Prostate gland (tissue), 2 donors: ENCODE measurements around the gene ADAM8. TPM values are rescaled to one million over a fixed set of nuclear protein-coding genes. Genes with fewer than 3 reads are reported as not detected.

Source experiments
- DNase-seq: peaks from one replicate; pipeline ENCODE4 v3.0.0-alpha.2; 2019; ENCODE audit warnings: low spot score
- H3K27ac ChIP-seq, 2 donors: fragments of 200-600 bp; sonication (generic); 2 replicates each; pipeline ENCODE4 v1.5.1; 2017 to 2019
- H3K27me3 ChIP-seq: fragments of 200-600 bp; sonication (generic); replicated peaks from 2 replicates; pipeline ENCODE4 v1.5.1; 2019; ENCODE audit not compliant: insufficient read depth
- H3K36me3 ChIP-seq, 2 donors: fragments of 200-600 bp; sonication (generic); 1 replicate in 1 of 2; 2 replicates in 1 of 2; pipeline versions ENCODE4 v1.5.1 to v1.8.1; 2017 to 2019
- H3K4me1 ChIP-seq: fragments of 200-600 bp; sonication (generic); replicated peaks from 2 replicates; pipeline ENCODE4 v1.5.1; 2019
- H3K4me3 ChIP-seq, 2 donors: fragments of 200-600 bp; sonication (generic); 2 replicates each; pipeline ENCODE4 v1.5.1; 2017 to 2019
- H3K9me3 ChIP-seq: fragments of 200-600 bp; sonication (generic); 2 replicates; pipeline ENCODE4 v1.5.1; 2017
- CTCF ChIP-seq, 4 experiments: fragments of 200-600 bp in 2 of 4; fragments of 450-650 bp in 2 of 4; sonication (generic) in 2 of 4; IDR thresholded peaks; 1 replicate in 3 of 4; 2 replicates in 1 of 4; pipeline ENCODE4 v1.5.1; 2016 to 2019; ENCODE audit warnings: antibody characterized with exemption in 4 of 4, mild to moderate bottlenecking in 2 of 4, moderate library complexity in 2 of 4
- POLR2A ChIP-seq: fragments of 450-650 bp; IDR thresholded peaks from one replicate; pipeline ENCODE4 v1.6.1; 2016; ENCODE audit warnings: antibody characterized with exemption, mild to moderate bottlenecking
- POLR2AphosphoS5 ChIP-seq: sonication (generic); formaldehyde crosslinking; IDR thresholded peaks from one replicate; pipeline ENCODE4 v1.6.1; 2017; ENCODE audit warnings: antibody characterized with exemption
- WGBS: methylation state at CpG from one replicate; pipeline ENCODE4 v1.1.5; 2018; 5-methylcytosine and 5-hydroxymethylcytosine counted together
- intact Hi-C: fragments of 100-400 bp; cut with DNase I; formaldehyde crosslinking; loops from one replicate; pipeline ENCODE4 v1.14.2; 2022
- total RNA-seq, 2 donors: library from RNA; depleted of rRNA; stranded (reverse); fragments of >200 nt; gene quantifications; one replicate each; pipeline ENCODE4 v1.1.0, GENCODE V29; 2016

ADAM8 gene
- total RNA-seq, 2 donors from 2014 or later = 7.2 to 7.4 TPM

- 86% methylated on average over 32 of the region's 35 CpGs for WGBS
- no peaks in the 10 kb centered on the region for H3K9me3 ChIP-seq
- H3K27me3 ChIP-seq = no peaks in the 10 kb centered on the region
- no peak for TF ChIP-seq CTCF (IDR thresholded peaks at IDR 0.05)
- no peak for DNase-seq
- H3K4me1 ChIP-seq = no peaks in the 10 kb centered on the region
- H3K27ac ChIP-seq = no peak overlapping the region
- no peak overlapping the region for H3K4me3 ChIP-seq
- intact Hi-C loops = no loop called here
- no peaks in the 10 kb centered on the region for H3K36me3 ChIP-seq
These were observed 5.0 kb downstream of the ADAM8 start for GRCh38 chr10:133271521-133272300.

GRCh38 chr10:133270773-133271297 lies 5.8 kb downstream of the ADAM8 start:
- DNase-seq = no peak
- intact Hi-C loops = no loop called here
- TF ChIP-seq POLR2AphosphoS5 (no peak), POLR2A (no peak), CTCF (IDR thresholded peaks at IDR 0.05) (no peak)
- no peaks in the 10 kb centered on the region for H3K4me1 ChIP-seq
- 91% methylated on average over 19 of the region's 19 CpGs for WGBS
- no peak overlapping the region for H3K27ac ChIP-seq
- H3K4me3 ChIP-seq = no peak overlapping the region
- H3K36me3 ChIP-seq = no peaks in the 10 kb centered on the region
- no peaks in the 10 kb centered on the region for H3K9me3 ChIP-seq
- no peaks in the 10 kb centered on the region for H3K27me3 ChIP-seq

GRCh38 chr10:133270204-133270603 lies 6.5 kb downstream of the ADAM8 start:
- no peak for DNase-seq
- TF ChIP-seq POLR2A (no peak), CTCF (IDR thresholded peaks at IDR 0.05) (no peak), POLR2AphosphoS5 (no peak)
- WGBS = 87% methylated on average over 9 of the region's 20 CpGs

GRCh38 chr10:133269367-133269766 lies 7.3 kb downstream of the ADAM8 start:
- no peak for DNase-seq
- intact Hi-C loops = no loop called here
- 80% methylated on average over 14 of the region's 26 CpGs for whole genome bisulfite sequencing
- Histone ChIP-seq H3K9me3 (no peaks in the 10 kb centered on the region), H3K4me3 (no peak overlapping the region), H3K27ac (no peak overlapping the region), H3K36me3 (no peaks in the 10 kb centered on the region), H3K27me3 (no peaks in the 10 kb centered on the region), H3K4me1 (no peaks in the 10 kb centered on the region)
- no peak for TF ChIP-seq CTCF (IDR thresholded peaks at IDR 0.05)
- TF ChIP-seq POLR2AphosphoS5 = no peak
- no peak for TF ChIP-seq POLR2A

More at GRCh38 chr10:133270204-133270603, 6.5 kb downstream of the ADAM8 start:
- intact Hi-C loops = no loop called here
- Histone ChIP-seq H3K9me3 (no peaks in the 10 kb centered on the region), H3K27me3 (no peaks in the 10 kb centered on the region), H3K4me1 (no peaks in the 10 kb centered on the region), H3K36me3 (no peaks in the 10 kb centered on the region), H3K27ac (no peak overlapping the region), H3K4me3 (no peak overlapping the region)

- DNase-seq = no peak
- H3K36me3 ChIP-seq = no peaks in the 10 kb centered on the region
- no peaks in the 10 kb centered on the region for H3K27me3 ChIP-seq
- H3K9me3 ChIP-seq = no peaks in the 10 kb centered on the region
- TF ChIP-seq POLR2AphosphoS5 = no peak
- TF ChIP-seq POLR2A = no peak
- TF ChIP-seq CTCF (IDR thresholded peaks at IDR 0.05) = no peak
- intact Hi-C loops = no loop called here
- no peak overlapping the region for H3K27ac ChIP-seq
- no peak overlapping the region for H3K4me3 ChIP-seq
- H3K4me1 ChIP-seq = no peaks in the 10 kb centered on the region
- 94% methylated on average over 22 of the region's 22 CpGs for WGBS
These were observed 8.1 kb downstream of the ADAM8 start for GRCh38 chr10:133268532-133268931.
